ENCODE results near the gene ZNF664.

DNA sequence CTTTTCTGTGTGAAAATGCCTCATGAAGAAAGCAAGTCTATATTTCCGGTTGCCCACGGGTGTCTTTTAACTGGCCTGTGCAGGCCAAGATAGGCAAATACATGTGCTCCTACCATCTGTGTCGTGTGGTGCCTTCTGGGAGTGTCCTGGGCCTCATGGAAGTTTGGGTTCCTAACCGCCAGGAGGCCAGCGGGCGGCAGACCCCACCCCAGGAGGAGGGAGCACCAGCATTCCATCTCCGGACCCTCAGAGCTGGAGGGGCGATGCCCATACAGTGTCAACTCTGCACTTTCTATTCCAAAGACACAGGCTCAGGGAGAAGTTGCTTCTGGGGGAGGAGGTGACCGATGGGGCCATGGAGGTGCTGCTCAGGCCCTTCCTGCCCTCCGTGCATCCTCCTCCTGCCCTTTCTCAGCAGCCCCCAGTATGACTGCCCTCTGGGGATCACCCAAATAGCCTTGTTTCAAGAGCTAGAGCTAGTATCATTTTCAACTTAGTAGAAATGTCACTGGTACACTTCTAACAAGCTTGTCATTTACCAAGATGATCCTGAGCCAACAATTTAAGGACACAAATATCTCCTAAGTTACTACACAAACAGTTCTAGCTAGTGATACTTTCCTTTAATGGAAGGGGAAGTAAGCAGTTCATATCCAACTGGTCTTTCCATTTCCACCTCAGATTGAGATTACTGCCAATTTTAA, 18.2 kb upstream of the ZNF664 start:
- TF ChIP-seq NFRKB (IDR thresholded peaks at IDR 0.05), result no peak
- no peak for TF ChIP-seq ARNT (IDR thresholded peaks at IDR 0.05)
- TF ChIP-seq FOXA1 (IDR thresholded peaks at IDR 0.05), result no peak
- TF ChIP-seq BHLHE40 (IDR thresholded peaks at IDR 0.05; ENCODE audit: borderline replicate concordance), result no peak
- no peak for TF ChIP-seq ELF4 (IDR thresholded peaks at IDR 0.05)
- no peak for TF ChIP-seq FOXK2 (IDR thresholded peaks at IDR 0.05)
- TF ChIP-seq, protein P1, sequence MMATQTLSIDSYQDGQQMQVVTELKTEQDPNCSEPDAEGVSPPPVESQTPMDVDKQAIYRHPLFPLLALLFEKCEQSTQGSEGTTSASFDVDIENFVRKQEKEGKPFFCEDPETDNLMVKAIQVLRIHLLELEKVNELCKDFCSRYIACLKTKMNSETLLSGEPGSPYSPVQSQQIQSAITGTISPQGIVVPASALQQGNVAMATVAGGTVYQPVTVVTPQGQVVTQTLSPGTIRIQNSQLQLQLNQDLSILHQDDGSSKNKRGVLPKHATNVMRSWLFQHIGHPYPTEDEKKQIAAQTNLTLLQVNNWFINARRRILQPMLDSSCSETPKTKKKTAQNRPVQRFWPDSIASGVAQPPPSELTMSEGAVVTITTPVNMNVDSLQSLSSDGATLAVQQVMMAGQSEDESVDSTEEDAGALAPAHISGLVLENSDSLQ (IDR thresholded peaks at IDR 0.05), result no peak

Measured in HEK293T (cell line).